ENCODE measurements around the gene DIP2C.

The DIP2C gene

DNA sequence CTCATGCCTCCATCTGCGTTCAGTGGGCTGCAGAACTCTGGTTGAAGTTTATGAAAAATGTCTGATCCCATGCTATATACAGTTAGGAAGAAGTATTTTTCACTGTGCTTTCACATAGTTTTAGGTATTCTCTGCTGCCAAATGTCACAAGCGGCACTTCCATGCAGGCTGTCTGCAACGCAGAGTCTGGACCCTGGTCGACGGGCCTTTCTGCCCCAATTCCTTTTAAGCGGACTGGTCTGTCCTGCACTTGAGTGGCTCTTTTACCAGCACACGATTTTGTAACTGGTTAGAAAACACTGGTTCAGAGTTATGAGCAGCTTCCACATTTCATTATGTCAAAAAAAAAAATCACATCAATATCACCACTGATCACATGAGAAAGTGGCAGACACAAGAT is 143.0 kb downstream of the DIP2C start:
- TF ChIP-seq, protein P1, sequence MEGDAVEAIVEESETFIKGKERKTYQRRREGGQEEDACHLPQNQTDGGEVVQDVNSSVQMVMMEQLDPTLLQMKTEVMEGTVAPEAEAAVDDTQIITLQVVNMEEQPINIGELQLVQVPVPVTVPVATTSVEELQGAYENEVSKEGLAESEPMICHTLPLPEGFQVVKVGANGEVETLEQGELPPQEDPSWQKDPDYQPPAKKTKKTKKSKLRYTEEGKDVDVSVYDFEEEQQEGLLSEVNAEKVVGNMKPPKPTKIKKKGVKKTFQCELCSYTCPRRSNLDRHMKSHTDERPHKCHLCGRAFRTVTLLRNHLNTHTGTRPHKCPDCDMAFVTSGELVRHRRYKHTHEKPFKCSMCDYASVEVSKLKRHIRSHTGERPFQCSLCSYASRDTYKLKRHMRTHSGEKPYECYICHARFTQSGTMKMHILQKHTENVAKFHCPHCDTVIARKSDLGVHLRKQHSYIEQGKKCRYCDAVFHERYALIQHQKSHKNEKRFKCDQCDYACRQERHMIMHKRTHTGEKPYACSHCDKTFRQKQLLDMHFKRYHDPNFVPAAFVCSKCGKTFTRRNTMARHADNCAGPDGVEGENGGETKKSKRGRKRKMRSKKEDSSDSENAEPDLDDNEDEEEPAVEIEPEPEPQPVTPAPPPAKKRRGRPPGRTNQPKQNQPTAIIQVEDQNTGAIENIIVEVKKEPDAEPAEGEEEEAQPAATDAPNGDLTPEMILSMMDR (IDR thresholded peaks at IDR 0.05), result no peak

DNA sequence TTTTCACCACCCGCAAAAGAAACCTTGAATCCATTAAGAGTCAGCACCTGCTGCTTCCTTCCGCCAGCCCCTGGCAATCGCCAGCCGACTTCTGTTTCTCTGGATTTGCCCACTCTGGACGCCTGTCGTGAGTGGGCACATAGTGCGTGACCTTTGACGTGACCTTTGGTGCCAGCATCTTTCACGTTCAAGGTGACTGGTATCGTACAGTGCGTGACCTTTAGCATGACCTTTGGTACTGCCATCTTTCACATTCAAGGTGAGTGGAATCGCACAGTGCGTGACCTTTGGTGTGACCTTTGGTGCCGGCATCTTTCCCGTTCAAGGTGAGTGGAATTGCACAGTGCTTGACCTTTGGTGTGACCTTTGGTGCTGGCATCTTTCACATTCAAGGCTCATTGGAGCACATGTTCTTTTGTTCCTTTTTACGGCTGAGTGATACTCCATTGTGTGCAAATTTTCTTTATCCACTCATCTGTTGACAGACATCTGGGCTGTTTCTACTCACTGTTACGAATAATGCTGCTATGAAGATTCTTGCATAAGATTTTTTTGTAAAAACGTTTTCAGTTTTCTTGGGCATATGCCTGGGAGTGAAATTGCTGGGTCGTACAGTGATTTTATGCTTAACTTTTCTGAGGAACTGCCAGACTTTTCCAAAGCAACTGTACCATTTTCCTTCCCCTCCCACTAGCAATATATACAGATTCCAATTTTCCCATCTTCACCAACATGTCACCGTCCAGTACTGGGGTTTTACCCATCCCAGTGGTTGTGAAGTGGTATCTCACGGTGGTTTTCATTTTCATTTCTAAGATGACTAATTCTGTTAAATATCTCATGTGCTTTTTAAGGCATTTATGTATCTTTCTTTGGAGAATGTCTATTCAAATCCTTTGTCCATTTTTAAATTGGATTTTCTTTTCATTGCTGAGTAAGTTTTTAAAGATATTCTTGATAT is 145.3 kb downstream of the DIP2C start:
- TF ChIP-seq, protein P1 (IDR thresholded peaks at IDR 0.05), result no peak

DNA sequence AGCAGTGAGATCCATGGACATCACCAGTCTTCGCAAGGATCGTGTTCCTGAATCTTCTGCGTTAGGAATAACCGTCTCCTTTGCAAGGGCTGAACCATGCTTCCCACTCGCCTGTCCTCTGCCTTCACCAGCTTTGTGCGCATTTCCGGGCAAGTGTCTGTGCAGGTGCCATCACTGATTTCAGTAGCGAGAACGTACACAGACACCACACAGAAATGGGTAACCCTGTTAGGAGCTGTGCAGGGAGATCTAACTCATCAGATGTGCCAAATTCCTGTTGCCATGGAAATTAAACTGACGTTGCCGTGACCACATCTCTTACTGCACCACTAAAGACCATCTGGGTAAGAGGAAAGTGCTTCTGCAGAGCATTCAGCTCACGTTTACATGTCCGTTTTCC is 146.3 kb downstream of the DIP2C start:
- TF ChIP-seq, protein P1 (IDR thresholded peaks at IDR 0.05), result no peak

DNA sequence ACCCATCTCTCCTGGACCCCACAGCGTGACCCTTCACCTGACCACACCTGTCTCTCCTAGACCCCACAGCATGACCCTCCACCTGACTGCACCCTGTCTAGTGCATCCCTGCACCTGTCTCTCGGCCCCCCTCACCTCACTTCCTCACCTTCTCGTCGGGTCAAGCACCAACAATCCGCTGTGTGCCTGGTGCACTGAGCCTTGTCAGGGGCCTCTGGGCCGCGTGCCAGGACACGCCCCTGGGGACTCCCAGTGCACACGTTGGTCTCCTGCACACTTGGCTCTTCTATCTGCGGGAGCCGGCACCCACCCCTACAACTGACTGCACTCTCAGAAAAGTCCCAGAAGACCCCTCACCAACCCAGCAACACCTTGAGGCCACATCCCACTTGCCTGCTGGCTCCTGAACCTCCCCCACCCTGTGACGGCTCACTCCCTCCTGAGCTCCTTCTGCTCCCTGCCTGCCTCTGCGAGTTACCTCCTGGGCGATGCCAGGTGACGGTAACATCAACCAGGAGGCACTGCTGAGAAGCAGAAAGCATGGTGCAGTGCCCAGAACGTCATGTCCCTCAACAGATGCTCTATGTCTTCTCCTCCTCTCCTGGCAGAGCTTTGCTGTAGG is 147.6 kb downstream of the DIP2C start:
- TF ChIP-seq, protein P1 (IDR thresholded peaks at IDR 0.05), result no peak

DNA sequence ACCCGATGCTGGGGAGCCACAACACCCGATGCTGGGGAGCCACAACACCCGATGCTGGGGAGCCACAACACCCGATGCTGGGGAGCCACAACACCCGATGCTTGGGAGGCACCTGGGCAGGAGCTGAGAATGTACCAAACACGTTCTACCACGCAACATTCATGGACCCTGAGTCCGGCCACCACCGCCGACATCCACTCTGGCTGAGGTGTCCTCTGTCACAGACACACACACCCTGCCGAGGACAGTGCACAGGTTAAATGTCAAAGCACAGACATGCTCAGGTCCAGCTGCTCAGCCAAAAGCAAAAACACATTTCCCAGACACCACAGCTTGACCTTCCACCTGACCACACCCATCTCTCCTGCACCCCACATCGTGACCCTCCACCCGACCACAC is 148.4 kb downstream of the DIP2C start:
- TF ChIP-seq, protein P1 (IDR thresholded peaks at IDR 0.05), result no peak

DNA sequence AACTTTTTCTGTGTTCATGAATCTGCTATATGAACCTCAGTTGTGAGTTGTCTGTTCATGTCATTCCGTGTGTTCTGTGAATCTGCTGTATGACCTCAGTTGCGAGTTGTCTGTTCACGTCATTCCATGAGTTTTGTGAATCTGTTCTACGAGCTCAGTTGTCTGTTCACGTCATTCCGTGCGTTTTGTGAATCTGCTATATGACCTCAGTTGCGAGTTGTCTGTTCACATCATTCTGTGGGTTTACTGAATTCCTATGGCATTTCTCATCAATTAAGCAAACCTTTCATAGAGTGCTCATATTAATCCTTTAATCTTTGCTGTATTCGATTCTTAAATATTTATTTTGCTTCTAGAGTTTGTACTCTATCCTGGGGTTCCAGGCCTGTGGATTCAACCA is 150.6 kb downstream of the DIP2C start:
- TF ChIP-seq, protein P1 (IDR thresholded peaks at IDR 0.05), result no peak

DNA sequence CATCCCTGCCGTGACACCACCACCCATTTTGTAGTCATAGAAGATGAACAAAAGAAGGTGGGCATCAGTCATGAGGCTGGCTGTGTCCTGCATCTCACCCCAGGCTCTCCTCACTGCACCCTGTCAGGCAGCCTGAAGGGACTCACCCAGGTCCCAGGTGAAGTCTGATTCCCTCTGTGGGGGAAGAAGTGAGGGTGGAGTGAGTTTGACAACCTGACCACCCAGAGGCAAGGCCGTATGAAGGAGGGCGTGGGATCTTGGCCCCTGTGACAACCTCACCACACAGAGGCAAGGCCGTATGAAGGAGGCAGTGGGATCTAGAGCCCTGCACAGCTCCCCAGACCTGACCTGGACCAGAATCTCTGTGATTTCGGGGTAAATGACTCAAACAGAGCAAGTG is 152.5 kb downstream of the DIP2C start:
- TF ChIP-seq, protein P1 (IDR thresholded peaks at IDR 0.05), result no peak

All from LNCAP (cell line).